HFFc6 (cell line): Measurements from ENCODE around the gene SRCIN1. TPM values are rescaled to one million over a fixed set of nuclear protein-coding genes. Genes with fewer than 3 reads are reported as not detected.
A peak's percentile ranks its signal among the peaks of the same experiment; 100 is the strongest.

Experiments
- DNase-seq: peaks from one replicate; pipeline ENCODE4 v3.0.0-alpha.2; 2018
- H3K27ac Mint-ChIP-seq: 2 replicates; pipeline ENCODE4 v1.8.0; 2020; ENCODE audit warnings: mild to moderate bottlenecking, mixed read lengths
- H3K27me3 Mint-ChIP-seq: 2 replicates; pipeline ENCODE4 v1.8.0; 2021; ENCODE audit warnings: mild to moderate bottlenecking, moderate library complexity, mixed read lengths; ENCODE audit not compliant: insufficient read depth
- H3K36me3 Mint-ChIP-seq: 2 replicates; pipeline ENCODE4 v1.8.0; 2021; ENCODE audit warnings: low read depth, mixed read lengths
- H3K4me1 Mint-ChIP-seq: 2 replicates; pipeline ENCODE4 v1.8.0; 2020; ENCODE audit warnings: low read depth, mixed read lengths
- H3K4me3 Mint-ChIP-seq: 2 replicates; pipeline ENCODE4 v1.8.0; 2020; ENCODE audit warnings: mild to moderate bottlenecking, moderate library complexity, mixed read lengths
- H3K9me3 Mint-ChIP-seq: 2 replicates; pipeline ENCODE4 v1.8.0; 2020; ENCODE audit warnings: mild to moderate bottlenecking, mixed read lengths
- total RNA-seq, 6 experiments: library from RNA; stranded (reverse); fragmentation: NEBNext Ultra II Directional; extraction: Animal tissue kit (Norgen Biotek cat#: 25700); gene quantifications; 2 replicates in 1 of 6; 3 replicates in 5 of 6; pipeline ENCODE4 v1.2.3, GENCODE V29; 2021
- TF ChIP-seq, protein P1 (sequence below): fragments of 200-600 bp; sonication (generic); IDR thresholded peaks from 2 replicates; pipeline ENCODE4 v1.5.0; 2021; ENCODE audit warnings: antibody characterized with exemption, mild to moderate bottlenecking

Gene SRCIN1
- total RNA-seq, 6 experiments from 2014 or later = not detected

DNA sequence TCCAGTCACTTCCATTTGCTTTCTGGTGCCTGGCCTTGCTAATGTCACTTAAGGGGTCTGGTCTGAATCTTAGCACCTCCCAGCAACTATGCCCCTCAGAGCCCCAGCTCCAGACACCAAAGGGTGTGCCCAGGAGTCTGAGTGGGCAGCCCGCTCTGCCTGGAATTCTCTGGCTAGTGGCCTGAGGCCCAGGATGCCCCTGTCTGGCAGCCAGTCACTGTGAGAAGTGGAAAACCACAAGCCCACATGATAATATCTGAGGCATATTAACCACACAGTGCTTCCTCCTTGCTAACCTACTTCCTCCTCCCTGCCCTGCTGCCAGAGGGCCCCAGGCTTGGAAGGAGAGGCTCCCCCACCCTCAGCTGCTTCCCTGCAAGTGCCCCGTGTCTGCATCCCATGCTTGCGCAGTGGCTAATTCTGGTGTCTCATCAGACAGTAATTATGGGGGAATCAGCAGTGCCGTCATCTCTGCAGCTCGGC lies 14.0 kb downstream of the SRCIN1 start:
- H3K9me3 Mint-ChIP-seq = no peaks in the 10 kb centered on the region
- H3K27ac Mint-ChIP-seq = no peak overlapping the region
- H3K4me3 Mint-ChIP-seq = no peak overlapping the region
- TF ChIP-seq, protein P1, sequence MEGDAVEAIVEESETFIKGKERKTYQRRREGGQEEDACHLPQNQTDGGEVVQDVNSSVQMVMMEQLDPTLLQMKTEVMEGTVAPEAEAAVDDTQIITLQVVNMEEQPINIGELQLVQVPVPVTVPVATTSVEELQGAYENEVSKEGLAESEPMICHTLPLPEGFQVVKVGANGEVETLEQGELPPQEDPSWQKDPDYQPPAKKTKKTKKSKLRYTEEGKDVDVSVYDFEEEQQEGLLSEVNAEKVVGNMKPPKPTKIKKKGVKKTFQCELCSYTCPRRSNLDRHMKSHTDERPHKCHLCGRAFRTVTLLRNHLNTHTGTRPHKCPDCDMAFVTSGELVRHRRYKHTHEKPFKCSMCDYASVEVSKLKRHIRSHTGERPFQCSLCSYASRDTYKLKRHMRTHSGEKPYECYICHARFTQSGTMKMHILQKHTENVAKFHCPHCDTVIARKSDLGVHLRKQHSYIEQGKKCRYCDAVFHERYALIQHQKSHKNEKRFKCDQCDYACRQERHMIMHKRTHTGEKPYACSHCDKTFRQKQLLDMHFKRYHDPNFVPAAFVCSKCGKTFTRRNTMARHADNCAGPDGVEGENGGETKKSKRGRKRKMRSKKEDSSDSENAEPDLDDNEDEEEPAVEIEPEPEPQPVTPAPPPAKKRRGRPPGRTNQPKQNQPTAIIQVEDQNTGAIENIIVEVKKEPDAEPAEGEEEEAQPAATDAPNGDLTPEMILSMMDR = no peak
- H3K36me3 Mint-ChIP-seq = no peaks in the 10 kb centered on the region
- peak; percentile 66 for DNase-seq
- peaks cover 61% of the 10 kb centered on the region for H3K27me3 Mint-ChIP-seq
- peaks cover 16% of the 10 kb centered on the region for H3K4me1 Mint-ChIP-seq

DNA sequence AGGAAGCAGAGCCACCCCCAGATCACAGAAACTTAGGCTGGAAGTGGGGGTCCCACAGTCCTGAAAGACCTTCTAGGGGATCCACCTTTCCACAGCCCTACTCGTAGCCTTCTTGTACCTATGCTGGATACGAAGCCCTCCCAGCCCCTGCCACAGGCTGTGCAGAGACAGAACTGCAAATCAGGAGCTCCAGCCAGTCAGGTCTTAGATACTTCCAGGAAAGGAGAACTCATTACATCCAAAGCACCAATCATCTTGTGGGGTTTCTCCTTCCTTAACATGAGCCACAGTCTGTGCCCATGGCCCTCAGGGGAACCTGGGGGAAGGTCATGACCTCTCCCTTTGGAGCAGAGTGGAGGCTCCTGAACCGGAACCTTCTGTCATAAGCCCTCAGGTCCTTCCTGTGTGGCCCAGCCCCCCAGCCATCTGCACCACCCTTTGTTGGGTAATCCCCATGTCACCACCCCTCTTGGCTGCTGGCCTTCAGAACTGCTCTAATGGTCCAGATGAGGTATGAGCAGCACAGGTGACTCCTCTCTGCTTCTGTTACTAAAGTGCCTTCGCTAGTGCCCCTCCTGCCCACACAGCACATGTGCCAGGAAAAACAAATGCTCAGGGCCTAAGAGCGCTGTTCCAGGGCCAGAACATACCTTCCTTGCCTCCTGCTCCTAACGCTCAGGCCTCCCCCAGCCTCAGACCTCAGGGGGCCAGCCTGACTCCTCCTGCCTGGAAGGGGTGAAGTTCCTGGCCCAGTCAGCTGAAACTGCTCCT lies 14.6 kb downstream of the SRCIN1 start:
- DNase-seq = no peak
- Mint-ChIP-seq H3K36me3 (no peaks in the 10 kb centered on the region), H3K27ac (no peak overlapping the region), H3K27me3 (peaks cover 65% of the 10 kb centered on the region), H3K4me1 (peaks cover 16% of the 10 kb centered on the region), H3K4me3 (no peak overlapping the region), H3K9me3 (no peaks in the 10 kb centered on the region)
- TF ChIP-seq, protein P1 = no peak

DNA sequence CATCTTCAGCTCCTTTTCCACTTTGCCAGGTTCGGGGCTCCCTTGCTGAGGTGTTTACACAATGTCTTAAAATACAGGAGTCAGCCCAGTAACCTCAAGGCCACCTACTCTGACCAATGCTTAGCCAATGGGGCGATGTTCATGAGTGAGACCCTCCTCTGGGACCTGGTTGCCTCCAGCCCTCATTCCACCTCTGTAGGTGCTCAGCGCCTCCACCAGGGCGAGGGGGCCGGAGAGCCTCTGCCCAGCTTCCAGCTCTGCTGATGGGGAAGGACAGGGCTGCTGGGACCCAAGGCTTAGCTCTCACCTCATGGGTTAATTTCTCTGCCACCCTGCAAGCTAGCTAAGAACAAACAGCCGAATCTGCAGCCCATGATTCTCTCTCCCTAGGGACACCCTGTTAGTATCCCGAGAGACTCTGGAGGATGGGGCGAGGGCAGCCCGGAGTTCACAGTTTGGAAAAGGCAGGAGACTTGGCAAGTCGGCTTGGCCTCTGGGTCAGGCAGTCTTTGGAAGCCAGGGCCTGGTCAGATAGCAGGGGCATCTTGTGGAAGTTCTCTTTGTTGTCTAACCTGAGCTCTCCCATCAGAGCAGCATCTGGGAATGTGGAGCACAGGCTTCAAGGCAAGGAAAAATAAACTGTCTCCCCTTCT lies 16.2 kb downstream of the SRCIN1 start:
- peaks cover 59% of the 10 kb centered on the region for H3K27me3 Mint-ChIP-seq
- no peak overlapping the region for H3K27ac Mint-ChIP-seq
- H3K9me3 Mint-ChIP-seq = no peaks in the 10 kb centered on the region
- no peak overlapping the region for H3K4me3 Mint-ChIP-seq
- TF ChIP-seq, protein P1 = no peak
- peaks cover 20% of the 10 kb centered on the region for H3K4me1 Mint-ChIP-seq
- DNase-seq = no peak
- H3K36me3 Mint-ChIP-seq = no peaks in the 10 kb centered on the region

DNA sequence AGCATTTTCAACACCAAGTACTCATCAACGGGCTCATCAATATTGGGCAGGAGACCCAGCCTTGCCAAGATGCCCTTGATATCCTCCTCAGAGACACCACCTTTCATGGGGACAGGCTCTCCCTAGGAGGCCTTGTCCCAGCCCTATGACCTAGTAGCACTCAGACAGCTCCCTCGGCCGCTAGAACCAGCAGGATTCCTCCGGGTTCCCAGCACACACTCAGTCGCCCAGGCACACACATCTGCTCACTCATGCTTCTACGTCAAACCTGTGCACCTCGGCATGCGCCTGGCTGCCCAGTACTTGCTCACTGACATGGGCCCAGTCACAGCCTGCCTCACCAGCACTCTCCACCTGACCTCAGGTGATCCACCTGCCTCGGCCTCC lies 17.0 kb downstream of the SRCIN1 start:
- peaks cover 26% of the 10 kb centered on the region for H3K4me1 Mint-ChIP-seq
- H3K4me3 Mint-ChIP-seq = no peak overlapping the region
- H3K36me3 Mint-ChIP-seq = no peaks in the 10 kb centered on the region
- no peak overlapping the region for H3K27ac Mint-ChIP-seq
- H3K27me3 Mint-ChIP-seq = peaks cover 61% of the 10 kb centered on the region
- TF ChIP-seq, protein P1 = no peak
- H3K9me3 Mint-ChIP-seq = no peaks in the 10 kb centered on the region
- DNase-seq = no peak

DNA sequence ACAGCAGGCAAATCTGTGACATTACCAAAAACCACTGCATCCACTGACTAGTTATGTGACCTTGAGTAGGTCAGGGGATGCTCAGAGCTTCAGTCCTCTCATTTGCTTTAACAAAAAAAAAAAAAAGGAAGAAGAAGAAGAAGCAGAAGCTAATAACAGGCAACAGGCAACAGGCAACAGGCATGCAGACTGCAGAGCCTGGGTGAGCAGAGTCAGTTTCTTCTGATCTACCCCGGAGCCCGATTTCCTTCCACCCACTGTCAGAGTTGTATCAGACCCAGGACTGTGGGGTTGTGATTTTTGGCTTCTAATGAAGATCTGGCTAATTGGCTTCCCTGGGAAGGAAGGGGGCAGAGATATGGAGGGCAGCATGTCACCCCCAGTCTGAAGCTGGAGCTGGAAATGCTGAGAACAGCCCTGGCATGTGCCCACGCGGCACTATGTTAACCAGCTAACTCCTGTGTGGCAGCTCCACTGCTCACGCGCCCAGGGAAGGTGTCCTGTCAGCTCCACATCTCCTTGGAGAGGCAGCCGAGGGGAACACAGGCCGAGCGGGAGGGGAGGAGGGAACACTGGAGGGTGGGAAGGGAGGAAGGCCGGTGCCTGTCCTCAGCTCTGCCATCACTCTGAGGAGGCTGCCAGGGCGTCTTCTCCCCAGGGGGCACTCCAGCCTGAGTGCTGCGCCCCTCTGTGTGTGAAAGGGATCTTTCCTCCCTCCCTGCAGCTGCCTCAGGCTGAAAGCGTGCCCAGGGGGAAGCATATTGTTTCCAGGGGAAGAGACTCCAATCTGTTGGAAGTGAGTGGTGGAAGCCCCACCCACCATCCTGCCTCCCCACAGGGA lies 17.6 kb downstream of the SRCIN1 start:
- H3K27me3 Mint-ChIP-seq = peaks cover 57% of the 10 kb centered on the region
- H3K9me3 Mint-ChIP-seq = no peaks in the 10 kb centered on the region
- no peak overlapping the region for H3K4me3 Mint-ChIP-seq
- peaks cover 26% of the 10 kb centered on the region for H3K4me1 Mint-ChIP-seq
- no peaks in the 10 kb centered on the region for H3K36me3 Mint-ChIP-seq
- DNase-seq = no peak
- H3K27ac Mint-ChIP-seq = no peak overlapping the region
- TF ChIP-seq, protein P1 = no peak
